ENCODE measurements around the gene UNC13B. TPM values are rescaled to one million over a fixed set of nuclear protein-coding genes. Genes with fewer than 3 reads are reported as not detected.

UNC13B gene
- total RNA-seq, 4 donors from 2014 or later = 44.5 to 72.9 (median 48.6) TPM

- Histone ChIP-seq H3K27ac (no peak overlapping the region), H3K27me3 (no peaks in the 10 kb centered on the region), H3K4me1 (no peaks in the 10 kb centered on the region), H3K4me3 (no peak overlapping the region), H3K36me3 (peaks cover 0 to 3% (median 0%) of the 10 kb centered on the region in 3 donors), H3K9me3 (no peaks in the 10 kb centered on the region)
- no peak for TF ChIP-seq CTCF (IDR thresholded peaks at IDR 0.05)
- TF ChIP-seq POLR2A (IDR thresholded peaks at IDR 0.05) = no peak
- no peak for DNase-seq
Measured at GRCh38 chr9:35350827-35351549, 189.2 kb downstream of the UNC13B start.

GRCh38 chr9:35353731-35354365, 192.0 kb downstream of the UNC13B start:
- Histone ChIP-seq H3K4me1 (no peaks in the 10 kb centered on the region), H3K4me3 (no peak overlapping the region), H3K27me3 (no peaks in the 10 kb centered on the region), H3K27ac (no peak overlapping the region), H3K36me3 (peaks cover 0 to 3% (median 0%) of the 10 kb centered on the region in 3 donors), H3K9me3 (no peaks in the 10 kb centered on the region)
- DNase-seq = no peak
- TF ChIP-seq POLR2A (IDR thresholded peaks at IDR 0.05) (no peak), CTCF (IDR thresholded peaks at IDR 0.05) (no peak)

GRCh38 chr9:35355939-35356338, 194.1 kb downstream of the UNC13B start:
- no peak for DNase-seq
- Histone ChIP-seq H3K4me1 (no peaks in the 10 kb centered on the region), H3K36me3 (peaks cover 0 to 3% (median 0%) of the 10 kb centered on the region in 3 donors), H3K9me3 (no peaks in the 10 kb centered on the region), H3K27ac (no peak overlapping the region), H3K4me3 (no peak overlapping the region), H3K27me3 (no peaks in the 10 kb centered on the region)
- no peak for TF ChIP-seq POLR2A (IDR thresholded peaks at IDR 0.05)
- no peak for TF ChIP-seq CTCF (IDR thresholded peaks at IDR 0.05)

- no peak for TF ChIP-seq CTCF (IDR thresholded peaks at IDR 0.05)
- TF ChIP-seq POLR2A (IDR thresholded peaks at IDR 0.05) = no peak
- H3K9me3 ChIP-seq = no peaks in the 10 kb centered on the region
- H3K4me3 ChIP-seq = no peak overlapping the region
- no peaks in the 10 kb centered on the region for H3K4me1 ChIP-seq
- no peaks in the 10 kb centered on the region for H3K27me3 ChIP-seq
- peaks cover 0 to 3% (median 0%) of the 10 kb centered on the region in 3 donors for H3K36me3 ChIP-seq
- H3K27ac ChIP-seq = no peak overlapping the region
- DNase-seq = no peak
Measured at GRCh38 chr9:35357116-35357515, 195.3 kb downstream of the UNC13B start.

- DNase-seq = no peak
Measured at GRCh38 chr9:35357826-35358225, 196.0 kb downstream of the UNC13B start.

More at GRCh38 chr9:35357826-35358225, 196.0 kb downstream of the UNC13B start:
- Histone ChIP-seq H3K36me3 (peaks cover 0 to 3% (median 0%) of the 10 kb centered on the region in 3 donors), H3K27ac (no peak overlapping the region), H3K4me3 (no peak overlapping the region), H3K4me1 (no peaks in the 10 kb centered on the region), H3K27me3 (no peaks in the 10 kb centered on the region), H3K9me3 (no peaks in the 10 kb centered on the region)
- TF ChIP-seq CTCF (IDR thresholded peaks at IDR 0.05) (no peak), POLR2A (IDR thresholded peaks at IDR 0.05) (no peak)
